Calu3 (cell line): Measurements from ENCODE around the gene ANKLE2. TPM values are rescaled to one million over a fixed set of nuclear protein-coding genes. Genes with fewer than 3 reads are reported as not detected.
A peak's percentile ranks its signal among the peaks of the same experiment; 100 is the strongest.
"Not testable (repeated sequence)": the region's sequence is repeated elsewhere in the genome, so short reads cannot be mapped to it uniquely, and the experiment has no call there.

Experiments used
- BruUV-seq: library from RNA; stranded (reverse); fragments of 400-500 nt; replicated peaks from 2 replicates; lab custom pipeline; 2021; lab: Mats Ljungman, UMichigan
- CTCF ChIA-PET: fragments of 300-600 bp; sonication (Branson Sonifier 250); formaldehyde crosslinking; loops from one replicate; lab custom pipeline; 2022; ENCODE audit warnings: antibody characterized with exemption; lab: Charles Lee
- DNase-seq: peaks from one replicate; pipeline ENCODE4 v3.0.0; 2022
- H3K27ac Mint-ChIP-seq: one replicate; pipeline ENCODE4 v1.8.0; 2022; ENCODE audit warnings: mixed read lengths; ENCODE audit not compliant: unreplicated experiment
- H3K27me3 Mint-ChIP-seq: one replicate; pipeline ENCODE4 v1.8.0; 2022; ENCODE audit warnings: mixed read lengths; ENCODE audit not compliant: unreplicated experiment
- H3K36me3 Mint-ChIP-seq: one replicate; pipeline ENCODE4 v1.8.0; 2022; ENCODE audit warnings: mild to moderate bottlenecking, moderate library complexity, mixed read lengths; ENCODE audit not compliant: insufficient read depth, unreplicated experiment
- H3K4me1 Mint-ChIP-seq: one replicate; pipeline ENCODE4 v1.8.0; 2022; ENCODE audit warnings: mild to moderate bottlenecking, low read depth, mixed read lengths; ENCODE audit not compliant: unreplicated experiment
- H3K4me3 Mint-ChIP-seq: one replicate; pipeline ENCODE4 v1.8.0; 2022; ENCODE audit warnings: mild to moderate bottlenecking, low read depth, moderate library complexity, mixed read lengths; ENCODE audit not compliant: unreplicated experiment
- H3K9me3 Mint-ChIP-seq: one replicate; pipeline ENCODE4 v1.8.0; 2022; ENCODE audit warnings: low read depth, mixed read lengths; ENCODE audit not compliant: unreplicated experiment
- CTCF ChIP-seq: fragments of 200-600 bp; IDR thresholded peaks from one replicate; pipeline ENCODE4 v1.8.0; 2022; ENCODE audit warnings: antibody characterized with exemption; ENCODE audit not compliant: unreplicated experiment
- intact Hi-C: fragments of 100-400 bp; cut with micrococcal nuclease; formaldehyde crosslinking; loops from one replicate; pipeline ENCODE4 v1.10.0; 2022; ENCODE audit not compliant: unreplicated experiment
- total RNA-seq: library from RNA; stranded (reverse); gene quantifications from 2 replicates; pipeline ENCODE4 v1.2.3, GENCODE V29; 2022

Gene ANKLE2
- total RNA-seq, 1 experiment from 2014 or later, result 190 TPM

DNA sequence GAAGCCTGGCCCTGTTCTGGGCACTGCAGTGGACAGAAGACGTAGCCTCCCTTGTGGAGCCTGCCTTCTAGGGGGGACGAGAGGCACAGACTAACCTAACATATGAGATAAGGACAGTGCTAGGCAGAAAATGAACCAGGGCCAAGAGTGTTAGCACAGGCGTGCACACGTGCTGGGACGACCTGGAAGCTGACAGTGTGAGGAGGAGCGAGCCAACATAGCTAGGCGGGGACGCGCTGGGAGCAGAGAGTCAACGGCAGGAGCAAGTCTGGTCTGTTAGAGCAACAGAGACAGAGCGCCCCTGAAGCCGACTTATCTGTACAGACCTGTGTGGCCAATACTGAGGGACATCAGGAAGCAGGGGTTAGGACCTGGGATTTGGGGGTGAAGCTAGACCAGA is 66.2 kb downstream of the ANKLE2 start:
- peaks cover 44% of the 10 kb centered on the region for H3K36me3 Mint-ChIP-seq
- CTCF ChIA-PET, result no interaction called here

DNA sequence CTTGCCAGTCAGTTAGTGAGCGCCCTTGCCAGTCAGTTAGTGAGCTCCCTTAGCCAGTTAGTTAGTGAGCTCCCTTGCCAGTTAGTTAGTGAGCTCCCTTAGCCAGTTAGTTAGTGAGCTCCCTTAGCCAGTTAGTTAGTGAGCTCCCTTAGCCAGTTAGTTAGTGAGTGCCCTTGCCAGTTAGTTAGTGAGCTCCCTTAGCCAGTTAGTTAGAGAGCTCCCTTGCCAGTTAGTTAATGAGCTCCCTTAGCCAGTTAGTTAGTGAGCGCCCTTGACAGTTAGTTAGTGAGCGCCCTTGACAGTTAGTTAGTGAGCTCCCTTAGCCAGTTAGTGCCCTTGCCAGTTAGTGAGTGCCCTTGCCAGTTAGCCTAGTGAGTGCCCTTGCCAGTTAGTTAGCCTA is 66.7 kb downstream of the ANKLE2 start:
- H3K4me1 Mint-ChIP-seq, DNase-seq, H3K27me3 Mint-ChIP-seq, H3K4me3 Mint-ChIP-seq, intact Hi-C loops, H3K9me3 Mint-ChIP-seq, BruUV-seq, H3K27ac Mint-ChIP-seq: not testable (repeated sequence)
- H3K36me3 Mint-ChIP-seq, result peaks cover 43% of the 10 kb centered on the region
- CTCF ChIA-PET, result interaction anchor here (0.8 kb wide), 1 partner anchor 40 kb away, joined by 4 read pairs; no protein-coding TSS in a partner anchor

More for the DNA sequence above, 66.2 kb downstream of the ANKLE2 start:
- H3K4me3 Mint-ChIP-seq, result no peak overlapping the region
- no peak for TF ChIP-seq CTCF
- no peaks in the 10 kb centered on the region for H3K27me3 Mint-ChIP-seq
- H3K27ac Mint-ChIP-seq, result no peak overlapping the region
- intact Hi-C loops, result no loop called here
- H3K4me1 Mint-ChIP-seq, result peaks cover 3% of the 10 kb centered on the region
- no peak for DNase-seq
- BruUV-seq, result no TSS peak
- no peaks in the 10 kb centered on the region for H3K9me3 Mint-ChIP-seq

DNA sequence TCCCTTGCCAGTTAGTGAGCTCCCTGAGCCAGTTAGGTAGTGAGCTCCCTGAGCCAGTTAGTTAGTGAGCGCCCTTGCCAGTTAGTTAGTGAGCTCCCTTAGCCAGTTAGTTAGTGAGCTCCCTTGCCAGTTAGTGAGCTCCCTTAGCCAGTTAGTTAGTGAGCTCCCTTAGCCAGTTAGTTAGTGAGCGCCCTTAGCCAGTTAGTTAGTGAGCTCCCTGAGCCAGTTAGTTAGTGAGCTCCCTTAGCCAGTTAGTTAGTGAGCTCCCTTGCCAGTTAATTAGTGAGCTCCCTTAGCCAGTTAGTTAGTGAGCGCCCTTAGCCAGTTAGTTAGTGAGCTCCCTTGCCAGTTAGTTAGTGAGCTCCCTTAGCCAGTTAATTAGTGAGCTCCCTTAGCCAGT is 69.6 kb downstream of the ANKLE2 start:
- H3K4me3 Mint-ChIP-seq, H3K27me3 Mint-ChIP-seq, H3K27ac Mint-ChIP-seq, BruUV-seq, CTCF ChIA-PET, DNase-seq, H3K4me1 Mint-ChIP-seq, H3K9me3 Mint-ChIP-seq, intact Hi-C loops: not testable (repeated sequence)
- peaks cover 31% of the 10 kb centered on the region for H3K36me3 Mint-ChIP-seq

DNA sequence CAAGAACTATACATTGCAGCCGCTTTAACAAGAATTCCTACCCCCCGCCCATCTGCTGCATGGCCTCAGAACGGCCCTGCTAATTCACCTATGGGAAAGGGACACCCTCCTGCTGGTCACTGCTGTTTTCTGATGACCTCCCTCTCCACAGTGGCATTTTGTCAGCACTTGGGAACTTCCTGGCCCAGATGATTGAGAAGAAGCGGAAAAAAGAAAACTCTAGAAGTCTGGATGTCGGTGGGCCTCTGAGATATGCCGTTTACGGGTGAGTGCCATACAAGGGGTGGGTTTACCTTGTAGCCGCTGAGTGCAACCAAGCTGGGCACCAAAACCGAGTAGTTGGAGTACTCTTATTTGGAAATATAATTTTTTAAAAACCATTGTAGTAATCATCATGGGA is 71.5 kb downstream of the ANKLE2 start:
- DNase-seq, result no peak
- CTCF ChIA-PET, result no interaction called here
- intact Hi-C loops, result no loop called here
- TF ChIP-seq CTCF, result no peak
- no peak overlapping the region for H3K27ac Mint-ChIP-seq
- no peaks in the 10 kb centered on the region for H3K9me3 Mint-ChIP-seq
- H3K4me1 Mint-ChIP-seq, result peaks cover 12% of the 10 kb centered on the region
- BruUV-seq, result no TSS peak
- H3K27me3 Mint-ChIP-seq, result no peaks in the 10 kb centered on the region
- H3K4me3 Mint-ChIP-seq, result no peak overlapping the region
- H3K36me3 Mint-ChIP-seq, result peaks cover 41% of the 10 kb centered on the region

DNA sequence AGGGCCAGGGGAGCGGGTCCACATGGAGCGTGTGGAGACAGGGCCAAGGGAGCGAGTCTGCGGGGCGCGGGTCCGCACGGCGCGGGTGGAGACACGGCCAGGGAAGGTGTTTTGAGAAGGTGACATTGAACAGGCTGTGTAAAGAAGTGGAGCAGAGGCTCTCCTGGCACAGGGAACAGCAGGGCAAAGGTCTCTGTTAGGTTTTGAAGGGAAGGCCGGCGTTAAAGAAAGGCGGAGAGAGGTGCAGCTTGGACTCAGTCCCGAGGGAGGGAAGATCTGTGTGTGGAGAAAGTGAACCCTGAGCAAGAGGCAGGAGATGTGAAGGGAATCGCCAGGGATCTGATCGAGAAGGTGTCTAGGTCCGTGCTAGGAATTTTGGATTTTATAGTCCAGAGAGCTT is 72.4 kb downstream of the ANKLE2 start:
- no peak overlapping the region for H3K27ac Mint-ChIP-seq
- BruUV-seq, result no TSS peak
- H3K36me3 Mint-ChIP-seq, result peaks cover 42% of the 10 kb centered on the region
- no peak for DNase-seq
- no peak for TF ChIP-seq CTCF
- H3K4me3 Mint-ChIP-seq, result peak overlapping the region; percentile 25
- intact Hi-C loops, result no loop called here
- no peaks in the 10 kb centered on the region for H3K27me3 Mint-ChIP-seq
- no peaks in the 10 kb centered on the region for H3K9me3 Mint-ChIP-seq
- peaks cover 15% of the 10 kb centered on the region for H3K4me1 Mint-ChIP-seq
- CTCF ChIA-PET, result no interaction called here
